ENCODE results near the gene PTGS2.

Gene PTGS2

GRCh38 chr1:186629341-186629740 is 50.9 kb downstream of the PTGS2 start:
- TF ChIP-seq, protein P1, sequence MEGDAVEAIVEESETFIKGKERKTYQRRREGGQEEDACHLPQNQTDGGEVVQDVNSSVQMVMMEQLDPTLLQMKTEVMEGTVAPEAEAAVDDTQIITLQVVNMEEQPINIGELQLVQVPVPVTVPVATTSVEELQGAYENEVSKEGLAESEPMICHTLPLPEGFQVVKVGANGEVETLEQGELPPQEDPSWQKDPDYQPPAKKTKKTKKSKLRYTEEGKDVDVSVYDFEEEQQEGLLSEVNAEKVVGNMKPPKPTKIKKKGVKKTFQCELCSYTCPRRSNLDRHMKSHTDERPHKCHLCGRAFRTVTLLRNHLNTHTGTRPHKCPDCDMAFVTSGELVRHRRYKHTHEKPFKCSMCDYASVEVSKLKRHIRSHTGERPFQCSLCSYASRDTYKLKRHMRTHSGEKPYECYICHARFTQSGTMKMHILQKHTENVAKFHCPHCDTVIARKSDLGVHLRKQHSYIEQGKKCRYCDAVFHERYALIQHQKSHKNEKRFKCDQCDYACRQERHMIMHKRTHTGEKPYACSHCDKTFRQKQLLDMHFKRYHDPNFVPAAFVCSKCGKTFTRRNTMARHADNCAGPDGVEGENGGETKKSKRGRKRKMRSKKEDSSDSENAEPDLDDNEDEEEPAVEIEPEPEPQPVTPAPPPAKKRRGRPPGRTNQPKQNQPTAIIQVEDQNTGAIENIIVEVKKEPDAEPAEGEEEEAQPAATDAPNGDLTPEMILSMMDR (IDR thresholded peaks at IDR 0.05) = no peak
- TF ChIP-seq ZFX (IDR thresholded peaks at IDR 0.05; ENCODE audit: borderline replicate concordance) = no peak
- H3K27ac ChIP-seq = no peak overlapping the region

DNA sequence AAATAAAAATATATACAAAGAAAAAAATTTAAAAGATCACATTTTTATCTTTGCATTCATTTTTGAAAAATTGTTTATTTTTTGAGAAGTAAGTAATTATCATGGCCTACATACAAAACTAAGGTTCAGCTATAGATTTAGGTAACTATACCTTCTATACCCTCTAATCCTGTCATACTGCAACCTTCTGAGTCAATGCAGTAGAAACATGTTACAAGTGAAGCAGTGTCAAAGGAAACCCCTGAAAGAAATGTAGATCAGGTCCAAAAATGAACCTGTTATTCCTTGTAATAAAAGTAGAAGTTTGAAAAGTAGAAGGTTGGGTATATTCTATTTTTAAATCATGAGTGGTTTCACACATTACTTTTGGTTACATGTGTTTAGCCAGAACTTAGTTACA is 51.3 kb downstream of the PTGS2 start:
- no peak overlapping the region for H3K27ac ChIP-seq
- TF ChIP-seq, protein P1 (IDR thresholded peaks at IDR 0.05) = no peak
- no peak for TF ChIP-seq ZFX (IDR thresholded peaks at IDR 0.05; ENCODE audit: borderline replicate concordance)

DNA sequence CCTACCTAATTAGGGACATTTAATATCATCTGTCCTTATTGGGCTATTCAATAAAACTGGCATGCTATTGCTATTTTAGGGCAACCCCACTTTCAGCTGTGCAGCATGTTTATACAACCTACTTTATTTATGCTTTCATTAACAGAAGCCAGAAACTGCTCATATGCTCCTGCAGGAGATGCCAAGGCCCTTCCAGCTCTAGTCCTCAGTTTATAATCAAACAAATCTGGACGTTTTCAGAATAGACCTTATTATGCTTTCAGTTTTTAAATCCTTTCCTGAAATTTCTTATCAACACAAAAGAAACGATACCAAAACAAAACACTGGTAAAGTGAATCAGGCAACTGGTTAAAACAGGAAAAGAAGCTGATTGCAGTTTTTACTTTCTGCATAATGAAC is 53.2 kb downstream of the PTGS2 start:
- H3K27ac ChIP-seq = no peak overlapping the region
- TF ChIP-seq, protein P1 (IDR thresholded peaks at IDR 0.05) = no peak
- TF ChIP-seq ZFX (IDR thresholded peaks at IDR 0.05; ENCODE audit: borderline replicate concordance) = no peak

GRCh38 chr1:186626356-186626932 is 53.8 kb downstream of the PTGS2 start:
- no peak for TF ChIP-seq ZFX (IDR thresholded peaks at IDR 0.05; ENCODE audit: borderline replicate concordance)
- TF ChIP-seq, protein P1 (IDR thresholded peaks at IDR 0.05) = no peak
- no peak overlapping the region for H3K27ac ChIP-seq

- TF ChIP-seq, protein P1 (IDR thresholded peaks at IDR 0.05) = no peak
- no peak overlapping the region for H3K27ac ChIP-seq
Observed at GRCh38 chr1:186623551-186623950, 56.7 kb downstream of the PTGS2 start.

Measured in 22Rv1 (cell line).